Breast epithelium (tissue), 4 donors: Measurements from ENCODE around the gene DFFB. TPM values are rescaled to one million over a fixed set of nuclear protein-coding genes. Genes with fewer than 3 reads are reported as not detected.

Experiments used
- DNase-seq, 2 donors: peaks; one replicate each; pipeline ENCODE4 v3.0.0-alpha.2; 2019; ENCODE audit warnings: low spot score in 2 of 2
- H3K27ac ChIP-seq, 2 donors: fragments of 200-600 bp; sonication (generic) in 1 of 2; one replicate each; pipeline ENCODE4 v1.5.1; 2016 to 2019; ENCODE audit warnings: mild to moderate bottlenecking in 1 of 2
- H3K27me3 ChIP-seq, 2 donors: fragments of 200-600 bp; sonication (generic) in 1 of 2; one replicate each; pipeline versions ENCODE4 v1.5.1 to v1.6.0; 2017 to 2019; ENCODE audit warnings: control low read depth in 1 of 2, mild to moderate bottlenecking in 1 of 2
- H3K36me3 ChIP-seq: fragments of 200-600 bp; one replicate; pipeline ENCODE4 v1.5.1; 2019
- H3K4me1 ChIP-seq, 2 donors: fragments of 200-600 bp; sonication (generic); one replicate each; pipeline ENCODE4 v1.5.1; 2016 to 2019; ENCODE audit warnings: control low read depth in 1 of 2
- H3K4me3 ChIP-seq, 3 donors: fragments of 200-600 bp; sonication (generic); 1 replicate in 2 of 3; 2 replicates in 1 of 3; pipeline ENCODE4 v1.5.1; 2016 to 2019; ENCODE audit warnings: mild to moderate bottlenecking in 3 of 3, moderate library complexity in 2 of 3
- H3K9me3 ChIP-seq, 2 donors: fragments of 200-600 bp; sonication (generic) in 1 of 2; one replicate each; pipeline ENCODE4 v1.5.1; 2016 to 2019; ENCODE audit warnings: control low read depth in 1 of 2
- CTCF ChIP-seq, 3 donors: fragments of 450-650 bp; IDR thresholded peaks; one replicate each; pipeline ENCODE4 v1.5.1; 2016 to 2017; ENCODE audit warnings: antibody characterized with exemption in 3 of 3, mild to moderate bottlenecking in 3 of 3, moderate library complexity in 3 of 3
- POLR2A ChIP-seq: fragments of 450-650 bp; IDR thresholded peaks from one replicate; pipeline ENCODE4 v1.6.1; 2016; ENCODE audit warnings: antibody characterized with exemption, mild to moderate bottlenecking, moderate library complexity
- POLR2AphosphoS5 ChIP-seq, 3 donors: sonication (generic); formaldehyde crosslinking; IDR thresholded peaks; one replicate each; pipeline ENCODE4 v1.6.1; 2017; ENCODE audit warnings: antibody characterized with exemption in 3 of 3
- intact Hi-C: fragments of 100-400 bp; cut with DNase I; formaldehyde crosslinking; loops from one replicate; pipeline ENCODE4 v1.15.1; 2023; ENCODE audit warnings: low total_unique reads
- total RNA-seq, 3 donors: library from RNA; depleted of rRNA; stranded (reverse); fragments of >200 nt; gene quantifications; one replicate each; pipeline ENCODE4 v1.1.0, GENCODE V29; 2016

Gene DFFB
- total RNA-seq, 3 donors from 2014 or later: 9.1 to 14.4 (median 11.3) TPM

GRCh38 chr1:3847081-3847480 lies 10.2 kb upstream of the DFFB start:
- no peak for DNase-seq
- Histone ChIP-seq H3K36me3 (peaks cover 8% of the 10 kb centered on the region), H3K27ac (no peak overlapping the region), H3K9me3 (no peaks in the 10 kb centered on the region), H3K27me3 (no peaks in the 10 kb centered on the region), H3K4me1 (no peaks in the 10 kb centered on the region), H3K4me3 (no peak overlapping the region)
- TF ChIP-seq CTCF (IDR thresholded peaks at IDR 0.05): no peak
- intact Hi-C loops: no loop called here

DNA sequence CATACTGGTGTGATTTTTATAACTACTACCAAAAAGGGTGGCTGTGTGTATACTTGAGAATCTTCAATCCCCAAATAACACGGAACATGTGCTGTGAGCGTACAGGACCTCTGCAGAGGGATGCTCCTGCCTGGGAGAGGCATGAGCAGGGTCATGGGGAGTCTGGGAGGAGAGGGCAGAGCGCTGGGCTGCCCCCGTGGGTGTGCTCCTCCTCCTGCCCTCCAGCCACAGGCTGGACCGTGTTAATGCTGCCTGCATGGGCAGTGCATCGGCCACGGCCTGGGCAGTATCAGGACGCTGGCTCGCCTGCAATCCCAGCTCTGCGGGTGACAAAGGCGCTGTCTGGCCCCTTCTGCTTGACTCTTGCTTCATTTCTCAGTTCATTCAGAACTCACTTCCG lies 6.4 kb upstream of the DFFB start:
- Histone ChIP-seq H3K9me3 (no peaks in the 10 kb centered on the region), H3K4me1 (no peaks in the 10 kb centered on the region), H3K27ac (no peak overlapping the region), H3K4me3 (no peak overlapping the region), H3K27me3 (no peaks in the 10 kb centered on the region), H3K36me3 (peaks cover 8% of the 10 kb centered on the region)
- TF ChIP-seq POLR2A (no peak), CTCF (IDR thresholded peaks at IDR 0.05) (no peak), POLR2AphosphoS5 (IDR thresholded peaks at IDR 0.05) (no peak)
- intact Hi-C loops: no loop called here
- no peak for DNase-seq

DNA sequence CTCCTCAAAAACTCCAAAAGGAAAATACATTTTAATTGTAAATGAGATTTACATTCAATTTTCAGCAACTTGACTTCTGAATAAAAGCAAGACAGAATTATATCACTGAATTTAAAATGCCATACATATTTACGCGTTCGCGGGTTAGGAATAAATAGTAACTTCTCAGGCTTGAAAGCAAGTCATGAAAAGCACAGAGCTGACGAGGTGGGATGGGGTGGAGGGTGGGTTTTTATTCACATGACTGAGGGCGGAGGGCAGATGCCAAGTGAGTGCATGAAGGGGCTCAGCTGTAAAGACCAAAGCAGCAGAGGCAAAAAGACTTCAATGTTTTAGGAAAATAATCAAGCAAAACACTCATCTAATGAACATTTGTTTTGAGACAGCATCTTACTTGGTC lies 6.0 kb upstream of the DFFB start:
- H3K4me1 ChIP-seq: no peaks in the 10 kb centered on the region
- intact Hi-C loops: no loop called here
- H3K36me3 ChIP-seq: peaks cover 8% of the 10 kb centered on the region
- no peaks in the 10 kb centered on the region for H3K9me3 ChIP-seq
- H3K27ac ChIP-seq: no peak overlapping the region
- no peaks in the 10 kb centered on the region for H3K27me3 ChIP-seq
- no peak overlapping the region for H3K4me3 ChIP-seq
- no peak for DNase-seq
- TF ChIP-seq CTCF (IDR thresholded peaks at IDR 0.05): no peak
- TF ChIP-seq POLR2AphosphoS5 (IDR thresholded peaks at IDR 0.05): no peak
- TF ChIP-seq POLR2A: no peak

DNA sequence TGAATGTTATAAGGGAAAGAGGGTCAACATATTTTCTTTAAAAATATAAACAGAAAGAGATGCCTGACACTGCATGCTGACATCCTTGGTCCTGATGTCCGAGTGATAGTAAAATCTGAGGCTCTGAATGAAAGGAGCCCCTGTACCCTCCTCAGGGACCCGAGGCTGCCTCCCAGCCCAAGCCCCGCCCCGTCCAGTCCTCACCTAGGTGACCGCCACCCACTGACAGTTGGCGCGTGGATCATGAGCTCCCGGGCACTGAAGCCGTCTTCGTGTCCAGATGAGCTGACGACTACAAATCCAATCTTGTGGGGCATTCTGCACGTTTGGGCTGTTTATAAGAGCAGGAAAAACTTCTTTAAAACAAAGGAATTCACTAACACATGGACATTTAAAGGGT lies 5.2 kb upstream of the DFFB start:
- H3K4me3 ChIP-seq: no peak overlapping the region
- H3K9me3 ChIP-seq: no peaks in the 10 kb centered on the region
- intact Hi-C loops: no loop called here
- H3K27ac ChIP-seq: no peak overlapping the region
- DNase-seq: no peak
- H3K27me3 ChIP-seq: no peaks in the 10 kb centered on the region
- H3K4me1 ChIP-seq: no peaks in the 10 kb centered on the region
- TF ChIP-seq CTCF (IDR thresholded peaks at IDR 0.05) (no peak), POLR2A (no peak), POLR2AphosphoS5 (IDR thresholded peaks at IDR 0.05) (no peak)
- peaks cover 8% of the 10 kb centered on the region for H3K36me3 ChIP-seq

DNA sequence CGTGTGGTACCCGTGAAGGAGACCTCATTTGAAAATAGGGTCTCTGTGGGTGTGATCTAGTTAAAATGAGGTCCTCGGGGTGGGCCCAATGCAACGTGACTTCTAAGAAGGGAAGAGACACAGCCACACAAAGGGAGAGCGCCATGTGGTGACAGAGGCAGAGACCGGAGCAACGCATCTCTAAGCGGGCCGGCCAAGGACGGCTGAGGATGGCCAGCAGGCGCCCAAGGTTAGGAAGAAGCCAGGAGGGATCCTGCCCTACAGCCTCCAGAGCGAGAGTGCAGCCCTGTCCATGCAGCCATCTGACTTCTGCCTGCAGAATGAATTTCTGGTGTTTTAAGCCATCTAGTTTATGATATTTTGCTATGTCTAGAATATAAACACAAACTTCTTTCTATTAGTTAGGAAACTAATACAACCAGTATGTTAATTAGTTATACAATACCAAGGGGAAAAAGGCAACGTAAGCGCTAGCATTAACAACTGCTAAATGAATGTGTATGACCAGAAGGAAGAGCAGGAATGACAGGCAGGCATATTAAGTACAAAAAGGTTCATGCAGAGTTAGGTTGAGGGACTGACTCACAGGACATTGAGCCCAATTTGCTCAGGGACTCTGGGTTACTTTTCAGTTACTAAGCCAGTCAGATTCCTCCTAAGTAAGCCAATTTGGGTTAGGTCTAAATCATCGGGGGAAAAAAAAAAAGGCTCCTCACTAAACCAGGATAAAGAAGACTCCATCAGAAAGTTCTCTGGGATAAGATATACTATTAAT lies 4.4 kb upstream of the DFFB start:
- Histone ChIP-seq H3K36me3 (peaks cover 8% of the 10 kb centered on the region), H3K27ac (no peak overlapping the region), H3K4me1 (peaks cover 0 to 1% of the 10 kb centered on the region in 2 donors), H3K4me3 (no peak overlapping the region), H3K9me3 (no peaks in the 10 kb centered on the region), H3K27me3 (no peaks in the 10 kb centered on the region)
- intact Hi-C loops: no loop called here
- no peak for TF ChIP-seq POLR2AphosphoS5 (IDR thresholded peaks at IDR 0.05)
- no peak for TF ChIP-seq POLR2A
- TF ChIP-seq CTCF (IDR thresholded peaks at IDR 0.05): no peak
- DNase-seq: no peak
